ENCODE measurements around the gene CCDC171.

The CCDC171 gene

GRCh38 chr9:16010221-16010620 lies 457.4 kb downstream of the CCDC171 start:
- no peak for DNase-seq

- DNase-seq = no peak
Observed at GRCh38 chr9:16012621-16013020, 459.8 kb downstream of the CCDC171 start.

- DNase-seq = no peak
Observed at GRCh38 chr9:16013366-16013765, 460.5 kb downstream of the CCDC171 start.

DNA sequence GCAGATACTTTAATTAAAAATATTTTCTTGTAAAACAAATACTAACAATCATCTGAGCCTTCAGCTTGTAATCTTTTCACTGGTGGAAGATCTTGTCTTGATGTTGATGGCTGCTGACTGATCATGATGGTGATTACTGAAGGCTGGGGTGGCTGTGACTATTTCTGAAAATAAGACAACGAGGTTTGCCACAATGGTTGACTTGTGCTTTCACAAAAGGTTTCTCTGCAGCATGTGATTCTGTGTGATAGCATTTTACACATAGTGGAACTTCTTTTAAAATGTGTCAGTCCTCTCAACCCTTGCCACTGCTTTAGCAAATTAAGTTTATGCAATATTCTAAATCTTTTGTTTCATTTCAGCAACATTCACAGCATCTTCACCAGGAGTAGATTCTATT lies 461.0 kb downstream of the CCDC171 start:
- DNase-seq = no peak

- no peak for DNase-seq
Observed at GRCh38 chr9:16022228-16022627, 469.4 kb downstream of the CCDC171 start.

DNA sequence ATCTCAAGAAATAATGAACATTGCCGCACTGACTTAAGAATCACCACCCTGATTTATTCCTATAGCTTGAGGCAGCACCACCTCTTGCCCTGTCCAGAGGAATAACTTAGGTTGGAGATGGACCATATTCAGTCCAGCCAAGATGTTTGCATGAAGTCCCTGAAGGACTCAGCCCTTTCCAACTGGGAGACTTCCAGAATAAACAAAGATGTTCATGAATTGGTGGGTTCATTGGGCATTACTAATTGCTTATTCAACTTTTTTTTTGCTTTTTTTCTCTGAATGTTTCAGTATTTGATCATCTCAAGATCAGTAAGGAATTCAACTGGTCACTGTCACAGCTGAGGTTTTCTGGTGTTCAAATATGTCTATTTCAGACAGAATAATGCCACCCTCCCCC lies 470.6 kb downstream of the CCDC171 start:
- DNase-seq = no peak

Measured in GOT3 (cell line).